Trophoblast cell (in vitro differentiated cells and primary cell): ENCODE measurements around the gene PODXL.
A peak's percentile ranks its signal among the peaks of the same experiment; 100 is the strongest.

Experiments used
- DNase-seq, 2 donors: peaks; one replicate each; pipeline ENCODE4 v3.0.0-alpha.2; 2016
- H2AFZ ChIP-seq: 2 replicates; pipeline ENCODE4 v1.6.1; 2013; ENCODE audit warnings: low read length, moderate library complexity, mild to moderate bottlenecking; ENCODE audit not compliant: insufficient read depth, poor library complexity
- H2AK5ac ChIP-seq: 2 replicates; pipeline ENCODE4 v1.6.1; 2013; ENCODE audit warnings: mild to moderate bottlenecking, low read length
- H2BK120ac ChIP-seq: 2 replicates; pipeline ENCODE4 v1.6.1; 2013; ENCODE audit warnings: low read length, mild to moderate bottlenecking, moderate library complexity; ENCODE audit not compliant: insufficient read depth, poor library complexity
- H2BK12ac ChIP-seq: 2 replicates; pipeline ENCODE4 v1.6.1; 2013; ENCODE audit warnings: mild to moderate bottlenecking, low read length, moderate library complexity
- H2BK5ac ChIP-seq: 2 replicates; pipeline ENCODE4 v1.6.1; 2013; ENCODE audit warnings: low read length, low read depth, moderate library complexity, mild to moderate bottlenecking; ENCODE audit not compliant: poor library complexity
- H3K14ac ChIP-seq: 2 replicates; pipeline ENCODE4 v1.6.1; 2013; ENCODE audit warnings: mild to moderate bottlenecking, low read length
- H3K18ac ChIP-seq: 2 replicates; pipeline ENCODE4 v1.6.1; 2013; ENCODE audit warnings: mild to moderate bottlenecking, low read length
- H3K23ac ChIP-seq: 2 replicates; pipeline ENCODE4 v1.6.1; 2013; ENCODE audit warnings: low read length
- H3K27ac ChIP-seq: 2 replicates; pipeline ENCODE4 v1.5.1; 2013; ENCODE audit warnings: low read depth, mild to moderate bottlenecking, inconsistent platforms, low read length, moderate library complexity
- H3K27me3 ChIP-seq: 2 replicates; pipeline ENCODE4 v1.6.1; 2013; ENCODE audit warnings: inconsistent platforms, mild to moderate bottlenecking, low read length, moderate library complexity; ENCODE audit not compliant: insufficient read depth
- H3K36me3 ChIP-seq, 2 experiments: 1 replicate in 1 of 2; 2 replicates in 1 of 2; pipeline ENCODE4 v1.6.1; 2013; ENCODE audit warnings: low read length in 2 of 2, mild to moderate bottlenecking in 2 of 2, moderate library complexity in 1 of 2; ENCODE audit not compliant: insufficient read depth in 2 of 2, control insufficient read depth in 1 of 2
- H3K4ac ChIP-seq: 2 replicates; pipeline ENCODE4 v1.6.1; 2013; ENCODE audit warnings: low read depth, mild to moderate bottlenecking, low read length, moderate library complexity
- H3K4me1 ChIP-seq, 2 experiments: 1 replicate in 1 of 2; 2 replicates in 1 of 2; pipeline ENCODE4 v1.6.1; 2013; ENCODE audit warnings: low read length in 2 of 2, mild to moderate bottlenecking in 2 of 2, moderate library complexity in 1 of 2; ENCODE audit not compliant: insufficient read depth in 2 of 2, control insufficient read depth in 1 of 2
- H3K4me2 ChIP-seq: 2 replicates; pipeline ENCODE4 v1.6.1; 2013; ENCODE audit warnings: inconsistent platforms, mild to moderate bottlenecking, low read length, moderate library complexity
- H3K4me3 ChIP-seq: 2 replicates; pipeline ENCODE4 v1.5.1; 2013; ENCODE audit warnings: mild to moderate bottlenecking, low read depth, low read length, inconsistent platforms
- H3K79me1 ChIP-seq: one replicate; pipeline ENCODE4 v1.6.1; 2013; ENCODE audit warnings: low read length
- H3K79me2 ChIP-seq: 2 replicates; pipeline ENCODE4 v1.6.1; 2013; ENCODE audit warnings: low read length, mild to moderate bottlenecking; ENCODE audit not compliant: control insufficient read depth, insufficient read depth, poor library complexity
- H3K9ac ChIP-seq: 2 replicates; pipeline ENCODE4 v1.6.1; 2013; ENCODE audit warnings: mild to moderate bottlenecking, low read length
- H3K9me3 ChIP-seq: 2 replicates; pipeline ENCODE4 v1.6.1; 2013; ENCODE audit warnings: low read depth, mild to moderate bottlenecking, control low read depth, inconsistent platforms, low read length; ENCODE audit not compliant: insufficient read depth
- H4K12ac ChIP-seq: 2 replicates; pipeline ENCODE4 v1.6.1; 2013; ENCODE audit warnings: low read depth, mild to moderate bottlenecking, low read length, moderate library complexity
- H4K8ac ChIP-seq: 2 replicates; pipeline ENCODE4 v1.6.1; 2013; ENCODE audit warnings: low read depth, mild to moderate bottlenecking, low read length, moderate library complexity
- H4K91ac ChIP-seq: one replicate; pipeline ENCODE4 v1.6.1; 2013; ENCODE audit warnings: low read depth, mild to moderate bottlenecking, low read length, moderate library complexity
- WGBS: extraction: QIAGEN DNeasy Blood & Tissue Kit; methylation state at CpG from one replicate; pipeline ENCODE4 v1.1.7; 2013; ENCODE audit warnings: missing lambda C conversion rate; ENCODE audit not compliant: insufficient read length, insufficient coverage; ENCODE audit errors: extremely low coverage; 5-methylcytosine and 5-hydroxymethylcytosine counted together

The PODXL gene

DNA sequence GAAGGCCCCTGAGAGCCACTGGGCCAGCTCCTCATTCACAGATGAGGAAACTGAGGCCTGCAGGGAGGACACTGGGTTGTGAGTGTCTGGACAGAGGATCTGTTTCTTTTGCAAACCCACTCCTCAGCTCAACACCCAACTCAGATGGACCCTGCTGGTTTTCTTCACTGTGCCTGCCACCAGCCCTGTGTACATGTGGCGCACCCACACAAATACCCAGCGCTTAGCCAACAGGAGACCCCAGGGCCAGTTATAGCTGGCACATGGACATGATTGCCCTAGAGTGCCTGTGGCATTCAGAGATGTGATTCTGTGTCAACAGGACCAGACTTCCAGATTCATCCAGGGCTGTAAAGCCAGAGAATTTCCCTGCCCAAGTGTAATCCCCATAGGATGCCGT lies 12.4 kb downstream of the PODXL start:
- H4K12ac ChIP-seq = no peak overlapping the region
- H3K27me3 ChIP-seq = no peaks in the 10 kb centered on the region
- H3K4me2 ChIP-seq = no peak overlapping the region
- no peak overlapping the region for H3K23ac ChIP-seq
- H3K4ac ChIP-seq = peak overlapping the region; percentile 30
- no peak overlapping the region for H2BK120ac ChIP-seq
- no peak overlapping the region for H3K9ac ChIP-seq
- no peak for DNase-seq
- peaks cover 20 to 34% of the 10 kb centered on the region in 2 experiments for H3K4me1 ChIP-seq
- peaks cover 3% of the 10 kb centered on the region for H3K79me1 ChIP-seq
- no peak overlapping the region for H2BK12ac ChIP-seq
- no peak overlapping the region for H2AFZ ChIP-seq
- no peak overlapping the region for H3K27ac ChIP-seq
- H4K91ac ChIP-seq = peak overlapping the region; percentile 1
- H3K18ac ChIP-seq = peak overlapping the region; percentile 18
- H3K79me2 ChIP-seq = no peaks in the 10 kb centered on the region
- H3K14ac ChIP-seq = no peak overlapping the region
- no CpG with 5 or more reads among the region's 3 CpGs for WGBS
- H2AK5ac ChIP-seq = no peak overlapping the region
- peaks cover 2% of the 10 kb centered on the region for H3K9me3 ChIP-seq
- H3K4me3 ChIP-seq = no peak overlapping the region
- no peak overlapping the region for H2BK5ac ChIP-seq
- H4K8ac ChIP-seq = no peak overlapping the region
- H3K36me3 ChIP-seq = peaks cover 0 to 2% of the 10 kb centered on the region in 2 experiments

DNA sequence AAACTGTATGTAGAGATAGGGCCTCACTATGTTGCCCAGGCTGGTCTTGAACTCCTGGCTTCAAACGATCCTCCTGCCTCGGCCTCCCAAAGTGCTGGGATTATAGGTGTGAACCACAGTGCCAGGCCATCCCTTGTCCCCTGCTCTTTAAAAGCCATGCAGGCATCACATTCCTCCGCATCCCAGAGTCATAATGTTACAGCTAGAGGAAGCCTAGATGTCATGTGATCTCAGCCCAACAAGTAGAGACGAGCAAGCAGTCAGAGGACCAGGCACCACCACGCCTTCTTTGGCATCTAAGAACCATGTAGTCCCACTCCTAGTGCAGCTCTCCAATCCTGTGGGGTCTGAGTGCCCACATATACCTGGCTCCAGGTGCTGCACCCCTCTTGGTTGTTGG lies 13.1 kb downstream of the PODXL start:
- no peak overlapping the region for H4K12ac ChIP-seq
- WGBS = no CpG with 5 or more reads among the region's 5 CpGs
- no peaks in the 10 kb centered on the region for H3K27me3 ChIP-seq
- H4K91ac ChIP-seq = no peak overlapping the region
- no peak overlapping the region for H2BK120ac ChIP-seq
- peaks cover 9% of the 10 kb centered on the region for H3K79me1 ChIP-seq
- H2BK5ac ChIP-seq = no peak overlapping the region
- H3K36me3 ChIP-seq = peaks cover 0 to 2% of the 10 kb centered on the region in 2 experiments
- H2AK5ac ChIP-seq = no peak overlapping the region
- no peak overlapping the region for H3K18ac ChIP-seq
- H2BK12ac ChIP-seq = no peak overlapping the region
- no peak overlapping the region for H3K4me2 ChIP-seq
- peaks cover 27 to 41% of the 10 kb centered on the region in 2 experiments for H3K4me1 ChIP-seq
- H3K14ac ChIP-seq = no peak overlapping the region
- no peak overlapping the region for H3K27ac ChIP-seq
- H3K4me3 ChIP-seq = no peak overlapping the region
- DNase-seq = no peak
- no peak overlapping the region for H3K9ac ChIP-seq
- peaks cover 2% of the 10 kb centered on the region for H3K9me3 ChIP-seq
- no peak overlapping the region for H2AFZ ChIP-seq
- no peak overlapping the region for H3K23ac ChIP-seq
- peaks cover 4% of the 10 kb centered on the region for H3K79me2 ChIP-seq
- H4K8ac ChIP-seq = no peak overlapping the region
- peak overlapping the region; percentile 11 for H3K4ac ChIP-seq

- Histone ChIP-seq H3K9me3 (peaks cover 2% of the 10 kb centered on the region), H3K23ac (no peak overlapping the region), H3K9ac (no peak overlapping the region), H3K27ac (peak overlapping the region; percentile 16), H4K12ac (no peak overlapping the region), H3K4me2 (no peak overlapping the region), H3K4ac (peak overlapping the region; percentile 27), H3K79me1 (peaks cover 9% of the 10 kb centered on the region), H2AFZ (no peak overlapping the region), H3K27me3 (no peaks in the 10 kb centered on the region), H3K79me2 (peaks cover 4% of the 10 kb centered on the region), H2BK12ac (no peak overlapping the region), H2BK5ac (no peak overlapping the region), H3K4me3 (no peak overlapping the region), H4K91ac (peak overlapping the region; percentile 20), H4K8ac (no peak overlapping the region), H3K4me1 (peaks cover 31 to 44% of the 10 kb centered on the region in 2 experiments), H3K14ac (no peak overlapping the region), H2AK5ac (no peak overlapping the region), H2BK120ac (no peak overlapping the region), H3K18ac (no peak overlapping the region), H3K36me3 (peaks cover 0 to 3% of the 10 kb centered on the region in 2 experiments)
- no peak for DNase-seq
- WGBS = no CpG with 5 or more reads among the region's 18 CpGs
These were observed 15.8 kb downstream of the PODXL start for GRCh38 chr7:131540491-131541162.

- H2AFZ ChIP-seq = peak overlapping the region; percentile 53
- peak overlapping the region; percentile 56 for H3K14ac ChIP-seq
- peak overlapping the region; percentile 60 for H3K18ac ChIP-seq
- H2BK120ac ChIP-seq = peak overlapping the region; percentile 23
- H3K4ac ChIP-seq = peak overlapping the region; percentile 40
- peak overlapping the region; percentile 30 for H3K27ac ChIP-seq
- H3K4me1 ChIP-seq = peaks cover 26 to 32% of the 10 kb centered on the region in 2 experiments
- no CpG with 5 or more reads among the region's 7 CpGs for WGBS
- peak overlapping the region; percentile 67 for H4K8ac ChIP-seq
- no peak overlapping the region for H3K4me2 ChIP-seq
- peak overlapping the region; percentile 31 for H2AK5ac ChIP-seq
- H4K12ac ChIP-seq = peak overlapping the region; percentile 13
- H3K27me3 ChIP-seq = no peaks in the 10 kb centered on the region
- peak overlapping the region; percentile 75 for H2BK12ac ChIP-seq
- no peak overlapping the region for H3K23ac ChIP-seq
- peak overlapping the region; percentile 36 for H2BK5ac ChIP-seq
- peaks cover 9% of the 10 kb centered on the region for H3K79me1 ChIP-seq
- H3K79me2 ChIP-seq = peaks cover 4% of the 10 kb centered on the region
- H4K91ac ChIP-seq = peak overlapping the region; percentile 84
- H3K36me3 ChIP-seq = peaks cover 2 to 6% of the 10 kb centered on the region in 2 experiments
- no peak overlapping the region for H3K9ac ChIP-seq
- peaks cover 2% of the 10 kb centered on the region for H3K9me3 ChIP-seq
- no peak for DNase-seq
- H3K4me3 ChIP-seq = no peak overlapping the region
These were observed 17.6 kb downstream of the PODXL start for GRCh38 chr7:131538813-131539179.
